AG09309 (cell line): ENCODE data around the gene TTF2.

ENCODE experiments used
- DNase-seq: peaks from one replicate; pipeline ENCODE4 v3.0.0-alpha.2; 2010; ENCODE audit warnings: low read depth
- H3K4me3 ChIP-seq: 2 replicates; pipeline ENCODE4 v1.5.1; 2011; ENCODE audit warnings: mild to moderate bottlenecking, low read depth, low read length, moderate library complexity; ENCODE audit not compliant: control insufficient read depth
- CTCF ChIP-seq: IDR thresholded peaks from 2 replicates; pipeline ENCODE4 v1.5.1; 2011; ENCODE audit warnings: mild to moderate bottlenecking, low read depth, low read length, inconsistent platforms; ENCODE audit not compliant: insufficient read depth, control insufficient read depth; ENCODE audit errors: missing control alignments

The TTF2 gene

GRCh38 chr1:117032681-117033539 lies 27.2 kb upstream of the TTF2 start:
- DNase-seq = no peak
- H3K4me3 ChIP-seq = no peak overlapping the region
- TF ChIP-seq CTCF = no peak

GRCh38 chr1:117033772-117034171 lies 26.4 kb upstream of the TTF2 start:
- DNase-seq = no peak
- H3K4me3 ChIP-seq = no peak overlapping the region
- TF ChIP-seq CTCF = no peak

GRCh38 chr1:117034791-117035290 lies 25.3 kb upstream of the TTF2 start:
- H3K4me3 ChIP-seq = no peak overlapping the region
- TF ChIP-seq CTCF = no peak
- DNase-seq = no peak

GRCh38 chr1:117036018-117036461 lies 24.1 kb upstream of the TTF2 start:
- no peak for DNase-seq
- H3K4me3 ChIP-seq = no peak overlapping the region
- no peak for TF ChIP-seq CTCF

GRCh38 chr1:117037802-117038201 lies 22.3 kb upstream of the TTF2 start:
- no peak for DNase-seq
- no peak for TF ChIP-seq CTCF

GRCh38 chr1:117038236-117038635 lies 21.9 kb upstream of the TTF2 start:
- no peak for TF ChIP-seq CTCF
- no peak for DNase-seq
- H3K4me3 ChIP-seq = no peak overlapping the region

More at GRCh38 chr1:117037802-117038201, 22.3 kb upstream of the TTF2 start:
- no peak overlapping the region for H3K4me3 ChIP-seq
